WERI-Rb-1 (cell line): ENCODE results near the gene KCNH5.
A peak's percentile ranks its signal among the peaks of the same experiment; 100 is the strongest.

ENCODE experiments used
- DNase-seq: peaks from one replicate; pipeline ENCODE4 v3.0.0-alpha.2; 2020
- H3K27ac ChIP-seq: fragments of 250-450 bp; sonication (Bioruptor Pico); 2 replicates; pipeline ENCODE4 v1.5.1; 2020; ENCODE audit warnings: mild to moderate bottlenecking, moderate library complexity
- H3K27me3 ChIP-seq: fragments of 250-450 bp; sonication (Bioruptor Pico); 2 replicates; pipeline ENCODE4 v1.5.1; 2021; ENCODE audit warnings: mild to moderate bottlenecking, low read depth, moderate library complexity; ENCODE audit not compliant: insufficient read depth, severe bottlenecking
- H3K36me3 ChIP-seq: fragments of 250-450 bp; sonication (Bioruptor Pico); 2 replicates; pipeline ENCODE4 v1.5.1; 2020; ENCODE audit warnings: mild to moderate bottlenecking, moderate library complexity
- H3K4me3 ChIP-seq: 2 replicates; pipeline ENCODE4 v1.5.1; 2011; ENCODE audit warnings: low read depth, mild to moderate bottlenecking, control low read depth, low read length
- H3K9me3 ChIP-seq: fragments of 250-450 bp; sonication (Bioruptor Pico); 2 replicates; pipeline ENCODE4 v1.5.1; 2021; ENCODE audit warnings: mild to moderate bottlenecking, moderate library complexity; ENCODE audit not compliant: severe bottlenecking
- TF ChIP-seq, protein P1 (sequence below): IDR thresholded peaks from 2 replicates; pipeline ENCODE4 v1.5.1; 2011; ENCODE audit warnings: low read depth, mild to moderate bottlenecking, control low read depth, inconsistent platforms, low read length

KCNH5 gene, protein sequence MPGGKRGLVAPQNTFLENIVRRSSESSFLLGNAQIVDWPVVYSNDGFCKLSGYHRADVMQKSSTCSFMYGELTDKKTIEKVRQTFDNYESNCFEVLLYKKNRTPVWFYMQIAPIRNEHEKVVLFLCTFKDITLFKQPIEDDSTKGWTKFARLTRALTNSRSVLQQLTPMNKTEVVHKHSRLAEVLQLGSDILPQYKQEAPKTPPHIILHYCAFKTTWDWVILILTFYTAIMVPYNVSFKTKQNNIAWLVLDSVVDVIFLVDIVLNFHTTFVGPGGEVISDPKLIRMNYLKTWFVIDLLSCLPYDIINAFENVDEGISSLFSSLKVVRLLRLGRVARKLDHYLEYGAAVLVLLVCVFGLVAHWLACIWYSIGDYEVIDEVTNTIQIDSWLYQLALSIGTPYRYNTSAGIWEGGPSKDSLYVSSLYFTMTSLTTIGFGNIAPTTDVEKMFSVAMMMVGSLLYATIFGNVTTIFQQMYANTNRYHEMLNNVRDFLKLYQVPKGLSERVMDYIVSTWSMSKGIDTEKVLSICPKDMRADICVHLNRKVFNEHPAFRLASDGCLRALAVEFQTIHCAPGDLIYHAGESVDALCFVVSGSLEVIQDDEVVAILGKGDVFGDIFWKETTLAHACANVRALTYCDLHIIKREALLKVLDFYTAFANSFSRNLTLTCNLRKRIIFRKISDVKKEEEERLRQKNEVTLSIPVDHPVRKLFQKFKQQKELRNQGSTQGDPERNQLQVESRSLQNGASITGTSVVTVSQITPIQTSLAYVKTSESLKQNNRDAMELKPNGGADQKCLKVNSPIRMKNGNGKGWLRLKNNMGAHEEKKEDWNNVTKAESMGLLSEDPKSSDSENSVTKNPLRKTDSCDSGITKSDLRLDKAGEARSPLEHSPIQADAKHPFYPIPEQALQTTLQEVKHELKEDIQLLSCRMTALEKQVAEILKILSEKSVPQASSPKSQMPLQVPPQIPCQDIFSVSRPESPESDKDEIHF

DNA sequence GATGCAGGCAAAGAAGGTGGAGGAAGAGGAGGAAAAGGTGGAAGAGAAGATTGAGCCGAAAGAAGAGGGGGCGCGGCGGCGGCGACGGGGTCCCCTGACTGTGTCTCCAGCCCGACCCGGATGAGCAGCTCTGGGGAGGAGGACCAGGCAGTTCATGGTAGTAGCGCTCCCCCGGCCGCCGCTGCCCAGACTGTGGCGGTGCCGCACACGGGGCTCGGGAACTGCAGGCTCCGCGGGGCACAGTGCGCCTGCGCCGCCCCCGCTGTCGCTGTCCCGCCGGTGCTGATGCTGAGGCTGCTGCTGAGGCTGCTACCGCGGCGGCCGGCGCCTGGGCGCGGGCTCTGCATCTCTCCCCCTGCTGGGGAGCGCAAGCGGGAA lies at the start of gene KCNH5:
Gene KCNH5, minus strand, starts transcription at position 225 of the 378 bp plus-strand sequence. CDS start 272 bp downstream, outside the sequence.
- TF ChIP-seq, protein P1, sequence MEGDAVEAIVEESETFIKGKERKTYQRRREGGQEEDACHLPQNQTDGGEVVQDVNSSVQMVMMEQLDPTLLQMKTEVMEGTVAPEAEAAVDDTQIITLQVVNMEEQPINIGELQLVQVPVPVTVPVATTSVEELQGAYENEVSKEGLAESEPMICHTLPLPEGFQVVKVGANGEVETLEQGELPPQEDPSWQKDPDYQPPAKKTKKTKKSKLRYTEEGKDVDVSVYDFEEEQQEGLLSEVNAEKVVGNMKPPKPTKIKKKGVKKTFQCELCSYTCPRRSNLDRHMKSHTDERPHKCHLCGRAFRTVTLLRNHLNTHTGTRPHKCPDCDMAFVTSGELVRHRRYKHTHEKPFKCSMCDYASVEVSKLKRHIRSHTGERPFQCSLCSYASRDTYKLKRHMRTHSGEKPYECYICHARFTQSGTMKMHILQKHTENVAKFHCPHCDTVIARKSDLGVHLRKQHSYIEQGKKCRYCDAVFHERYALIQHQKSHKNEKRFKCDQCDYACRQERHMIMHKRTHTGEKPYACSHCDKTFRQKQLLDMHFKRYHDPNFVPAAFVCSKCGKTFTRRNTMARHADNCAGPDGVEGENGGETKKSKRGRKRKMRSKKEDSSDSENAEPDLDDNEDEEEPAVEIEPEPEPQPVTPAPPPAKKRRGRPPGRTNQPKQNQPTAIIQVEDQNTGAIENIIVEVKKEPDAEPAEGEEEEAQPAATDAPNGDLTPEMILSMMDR, result peak; percentile 15; the same call in 1 of the 2 replicates
- DNase-seq, result peak; percentile 78
- Histone ChIP-seq H3K36me3 (no peaks in the 10 kb centered on the region), H3K27me3 (peaks cover 15% of the 10 kb centered on the region), H3K4me3 (peak within 1 kb of the TSS; percentile 85), H3K9me3 (no peaks in the 10 kb centered on the region), H3K27ac (no peak within 1 kb of the TSS; the same call in 1 of the 2 replicates)

DNA sequence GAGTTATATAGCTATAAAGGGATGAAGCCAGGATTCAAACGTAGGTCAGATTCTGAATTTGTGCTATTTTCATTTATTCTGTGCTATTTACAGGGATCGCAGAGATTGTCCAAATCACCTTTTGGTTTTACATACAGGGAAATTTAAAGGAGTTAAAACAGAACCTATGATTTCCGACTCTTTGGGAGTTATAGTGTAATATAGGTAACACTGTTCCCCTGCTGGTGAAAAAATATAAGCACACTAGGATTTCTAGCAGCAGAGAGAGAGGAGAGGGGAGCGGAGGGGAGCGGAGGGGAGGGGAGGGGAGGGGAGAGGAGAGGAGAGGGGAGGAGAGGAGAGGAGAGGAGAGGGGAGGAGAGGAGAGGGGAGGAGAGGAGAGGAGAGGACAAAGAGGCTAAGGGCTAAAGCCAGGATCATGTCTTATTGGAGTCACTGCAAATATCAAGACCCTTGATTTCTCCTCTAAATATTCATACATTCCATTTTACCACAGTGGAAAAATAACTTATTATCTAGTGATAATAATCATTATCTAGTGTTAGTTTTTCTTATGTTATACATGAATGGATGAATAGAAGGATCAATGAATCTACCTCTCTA lies 46.2 kb upstream of the KCNH5 start:
- Histone ChIP-seq H3K27ac (no peak overlapping the region), H3K9me3 (no peaks in the 10 kb centered on the region), H3K4me3 (no peak overlapping the region), H3K27me3 (no peaks in the 10 kb centered on the region), H3K36me3 (no peaks in the 10 kb centered on the region)
- no peak for DNase-seq
- TF ChIP-seq, protein P1, result no peak

DNA sequence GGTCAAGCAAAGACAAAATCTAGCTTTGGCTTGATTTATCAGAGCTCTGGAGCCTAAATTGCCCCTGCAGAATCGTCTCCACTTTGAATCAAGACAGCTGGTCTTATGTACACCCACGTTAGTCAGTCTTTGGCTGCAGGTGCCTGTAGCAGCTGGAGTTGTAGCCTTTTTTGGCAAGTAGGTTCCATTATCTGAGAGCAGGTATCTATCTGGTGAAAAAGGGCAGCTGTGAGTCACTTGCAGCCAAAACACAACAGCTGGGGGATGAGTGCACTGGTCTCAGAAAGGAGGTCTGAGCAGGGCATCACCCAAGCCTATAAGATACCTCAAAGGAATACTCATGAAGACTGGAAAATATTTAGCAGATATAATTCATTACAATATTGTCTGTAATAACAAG lies 43.6 kb upstream of the KCNH5 start:
- Histone ChIP-seq H3K36me3 (no peaks in the 10 kb centered on the region), H3K4me3 (no peak overlapping the region), H3K27me3 (no peaks in the 10 kb centered on the region), H3K9me3 (no peaks in the 10 kb centered on the region), H3K27ac (no peak overlapping the region)
- no peak for DNase-seq
- TF ChIP-seq, protein P1, result no peak

DNA sequence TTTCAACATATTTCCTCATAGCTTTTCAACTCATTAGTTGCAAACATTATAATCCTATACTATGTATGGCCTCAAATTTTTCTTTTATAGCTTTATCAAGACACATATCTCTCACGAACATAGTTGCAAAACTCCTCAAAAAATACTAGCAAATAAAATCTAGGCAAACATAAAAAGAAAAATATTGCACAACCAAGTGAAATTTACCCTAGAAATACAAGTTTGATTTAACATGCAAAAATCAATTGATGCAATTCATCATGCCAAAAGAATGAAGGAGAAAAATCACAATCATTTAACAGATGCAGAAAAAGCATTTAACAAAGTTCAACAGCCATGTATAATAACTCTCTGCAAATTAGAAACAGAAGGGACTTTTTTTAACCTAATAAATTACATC lies 33.3 kb upstream of the KCNH5 start:
- TF ChIP-seq, protein P1, result no peak
- no peak for DNase-seq
- Histone ChIP-seq H3K27me3 (no peaks in the 10 kb centered on the region), H3K27ac (no peak overlapping the region), H3K36me3 (no peaks in the 10 kb centered on the region), H3K4me3 (no peak overlapping the region), H3K9me3 (peaks cover 4% of the 10 kb centered on the region)

DNA sequence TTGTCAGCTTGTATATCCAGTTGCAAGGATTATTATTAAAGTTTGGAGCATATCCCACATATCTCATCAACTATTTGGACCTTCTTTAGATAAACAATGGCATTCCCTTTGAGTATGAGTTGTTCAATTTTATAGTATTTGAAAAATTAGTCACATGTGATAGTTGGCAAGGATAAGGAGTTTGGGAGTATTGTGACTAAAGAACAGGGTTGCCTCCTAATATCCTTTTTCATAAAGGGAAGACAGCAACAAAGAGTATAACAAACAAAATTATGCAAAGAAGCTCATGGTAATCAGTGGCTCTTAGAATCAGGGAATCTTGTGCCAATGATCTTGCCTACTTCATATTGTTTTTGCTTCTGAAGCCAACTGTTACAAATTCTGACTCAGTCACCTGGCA lies 31.2 kb upstream of the KCNH5 start:
- Histone ChIP-seq H3K36me3 (no peaks in the 10 kb centered on the region), H3K27me3 (no peaks in the 10 kb centered on the region), H3K27ac (no peak overlapping the region), H3K9me3 (no peaks in the 10 kb centered on the region), H3K4me3 (no peak overlapping the region)
- TF ChIP-seq, protein P1, result no peak
- no peak for DNase-seq
